Measurements from ENCODE around the gene NOP53. TPM values are rescaled to one million over a fixed set of nuclear protein-coding genes. Genes with fewer than 3 reads are reported as not detected.
"Not testable (repeated sequence)": the region's sequence is repeated elsewhere in the genome, so short reads cannot be mapped to it uniquely, and the experiment has no call there.

NOP53 gene
- total RNA-seq, 1 donor from 2014 or later = 292 TPM

- intact Hi-C loops (cut with micrococcal nuclease) = no loop called here
Observed at GRCh38 chr19:47716270-47716937, 28.9 kb upstream of the NOP53 start.

DNA sequence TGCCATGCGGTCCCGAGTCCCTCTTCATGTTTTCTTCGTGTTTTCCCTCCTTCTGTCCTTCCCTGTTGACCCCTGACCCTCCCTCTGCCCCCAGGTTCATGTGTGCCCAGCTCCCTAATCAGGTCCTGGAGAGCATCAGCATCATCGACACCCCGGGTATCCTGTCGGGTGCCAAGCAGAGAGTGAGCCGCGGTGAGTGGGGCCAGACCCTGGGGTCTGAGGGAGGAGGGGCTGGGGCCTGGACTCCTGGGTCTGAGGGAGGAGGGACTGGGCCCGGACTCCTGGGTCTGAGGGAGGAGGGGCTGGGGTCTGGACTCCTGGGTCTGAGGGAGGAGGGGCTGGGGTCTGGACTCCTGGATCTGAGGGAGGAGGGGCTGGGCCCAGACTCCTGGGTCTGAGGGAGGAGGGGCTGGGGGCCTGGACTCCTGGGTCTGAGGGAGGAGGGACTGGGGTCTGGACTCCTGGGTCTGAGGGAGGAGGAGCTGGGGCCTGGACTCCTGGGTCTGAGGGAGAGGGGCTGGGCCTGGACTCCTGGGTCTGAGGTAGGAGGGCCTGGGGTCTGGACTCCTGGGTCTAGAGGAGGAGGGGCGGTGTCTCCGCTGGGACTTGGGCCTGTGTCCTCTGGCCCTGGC is 26.8 kb upstream of the NOP53 start:
- intact Hi-C loops (cut with micrococcal nuclease) = not testable (repeated sequence)

- intact Hi-C loops (cut with micrococcal nuclease) = no loop called here
Observed at GRCh38 chr19:47719047-47719859, 26.1 kb upstream of the NOP53 start.

DNA sequence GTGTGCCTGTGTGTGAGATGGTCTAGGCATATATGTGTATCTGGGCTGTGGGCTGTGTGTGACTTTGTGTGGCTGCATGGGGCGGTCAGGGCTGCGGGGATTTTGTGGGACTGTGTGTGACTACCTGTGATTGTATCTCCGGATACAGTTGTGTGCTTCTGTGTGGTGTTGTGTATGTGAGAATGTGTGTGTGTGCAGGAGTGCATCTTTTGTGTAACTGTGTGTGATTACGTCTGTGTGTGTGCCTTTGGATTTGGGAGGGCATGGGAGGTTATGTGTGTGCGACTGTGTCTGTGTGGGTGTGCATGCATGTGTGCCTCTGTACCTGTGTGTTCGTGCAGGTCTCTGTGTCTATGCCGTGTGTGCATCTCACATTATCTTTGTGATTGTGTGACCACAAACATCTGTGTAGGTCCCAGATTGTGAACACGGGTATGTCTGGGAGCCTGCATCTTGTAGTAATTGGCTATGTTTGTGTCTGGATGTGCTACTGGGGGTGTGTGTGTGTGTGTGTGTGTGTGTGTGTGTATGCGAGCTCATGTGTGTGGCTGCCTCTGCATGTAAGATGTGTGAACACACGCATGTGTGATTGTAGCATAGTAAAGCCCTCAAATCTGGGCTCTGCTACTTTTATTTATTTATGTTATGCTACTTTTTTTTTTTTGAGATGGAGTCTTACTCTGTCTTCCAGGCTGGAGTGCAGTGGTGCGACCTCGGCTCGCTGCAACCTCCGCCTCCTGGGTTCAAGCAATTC is 24.5 kb upstream of the NOP53 start:
- intact Hi-C loops (cut with micrococcal nuclease) = no loop called here

DNA sequence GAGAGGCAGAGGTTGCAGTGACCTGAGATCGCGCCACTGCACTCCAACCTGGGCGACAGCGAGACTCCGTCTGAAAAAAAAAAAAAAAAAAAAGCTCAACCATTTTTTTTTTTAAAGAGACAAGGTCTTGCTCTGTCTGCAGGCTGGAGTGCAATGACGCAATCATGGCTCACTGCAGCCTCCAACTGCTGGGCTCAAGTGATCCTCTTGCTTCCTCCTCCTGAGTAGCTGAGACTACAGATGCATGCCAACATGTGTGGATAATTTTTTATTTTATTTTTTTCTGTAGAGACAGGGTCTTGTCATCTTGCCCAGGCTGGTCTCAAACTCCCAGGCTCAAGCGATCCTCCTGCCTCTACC is 21.8 kb upstream of the NOP53 start:
- intact Hi-C loops (cut with micrococcal nuclease) = no loop called here

- intact Hi-C loops (cut with micrococcal nuclease) = no loop called here
Observed at GRCh38 chr19:47725759-47726401, 19.5 kb upstream of the NOP53 start.

DNA sequence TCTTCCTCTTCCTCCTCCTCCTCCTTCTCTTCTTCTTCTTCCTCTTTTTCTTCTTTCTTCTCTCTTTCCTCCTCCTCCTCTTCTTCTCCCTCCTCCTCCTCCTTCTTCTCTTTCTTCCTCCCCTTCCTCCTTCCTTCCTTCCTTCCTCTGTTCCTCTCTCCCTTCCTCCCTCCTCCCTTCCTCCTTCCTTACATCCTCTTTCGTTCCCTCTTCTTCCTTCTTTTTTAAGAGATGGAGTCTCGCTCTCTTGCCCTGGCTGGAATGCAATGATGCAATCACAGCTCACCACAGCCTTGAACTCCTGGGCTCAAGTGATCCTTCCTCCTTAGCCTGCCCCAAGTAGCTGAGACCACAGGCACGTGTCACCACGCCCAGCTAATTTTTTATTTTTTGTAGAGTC is 18.9 kb upstream of the NOP53 start:
- intact Hi-C loops (cut with micrococcal nuclease) = no loop called here

DNA sequence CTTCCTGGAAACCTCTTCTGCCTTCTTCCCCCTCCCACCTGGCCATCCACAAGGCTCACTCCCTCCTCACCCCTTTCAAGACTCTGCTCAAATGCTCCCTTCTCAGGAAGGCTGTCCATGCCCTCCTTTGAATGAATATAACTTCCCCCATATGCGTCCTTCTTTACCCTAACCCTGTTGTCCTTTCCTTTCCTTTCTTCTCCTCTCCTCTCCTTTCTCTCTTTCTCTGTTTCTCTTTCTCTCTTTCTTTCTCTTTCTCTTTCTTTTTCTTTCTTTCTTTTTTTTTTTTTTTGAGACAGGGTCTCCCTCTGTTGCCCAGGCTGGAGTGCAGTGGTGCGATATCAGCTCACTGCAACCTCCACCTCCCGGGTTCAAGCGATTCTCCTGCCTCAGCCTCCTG is 17.1 kb upstream of the NOP53 start:
- intact Hi-C loops (cut with micrococcal nuclease) = not testable (repeated sequence)

GRCh38 chr19:47729468-47729798 is 15.9 kb upstream of the NOP53 start:
- intact Hi-C loops (cut with micrococcal nuclease) = no loop called here

GRCh38 chr19:47729799-47730520 is 15.4 kb upstream of the NOP53 start:
- intact Hi-C loops (cut with micrococcal nuclease) = loop anchor here (1.0 kb wide), 1 partner anchor 15 kb away; the partner anchor contains the start of gene NOP53

DNA sequence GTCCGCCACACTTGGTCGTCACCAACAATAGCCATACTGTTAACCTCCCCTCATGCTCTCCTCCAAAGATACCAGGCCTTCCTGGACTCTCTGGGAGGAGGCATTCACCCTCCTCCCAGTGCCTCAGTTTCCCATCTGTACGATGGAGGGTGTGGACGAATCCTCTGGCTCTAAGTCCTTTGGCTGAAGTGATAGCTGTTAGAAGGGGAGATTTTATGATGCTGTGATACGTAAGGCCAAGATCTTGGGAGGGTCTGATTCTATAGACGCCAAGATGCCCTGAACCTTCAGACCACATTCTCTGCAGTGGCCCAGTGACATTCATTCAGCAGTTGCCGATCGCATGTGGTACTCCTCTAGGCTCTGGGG is 14.8 kb upstream of the NOP53 start:
- intact Hi-C loops (cut with micrococcal nuclease) = loop anchor here (1.0 kb wide), 1 partner anchor 15 kb away; the partner anchor contains the start of gene NOP53

DNA sequence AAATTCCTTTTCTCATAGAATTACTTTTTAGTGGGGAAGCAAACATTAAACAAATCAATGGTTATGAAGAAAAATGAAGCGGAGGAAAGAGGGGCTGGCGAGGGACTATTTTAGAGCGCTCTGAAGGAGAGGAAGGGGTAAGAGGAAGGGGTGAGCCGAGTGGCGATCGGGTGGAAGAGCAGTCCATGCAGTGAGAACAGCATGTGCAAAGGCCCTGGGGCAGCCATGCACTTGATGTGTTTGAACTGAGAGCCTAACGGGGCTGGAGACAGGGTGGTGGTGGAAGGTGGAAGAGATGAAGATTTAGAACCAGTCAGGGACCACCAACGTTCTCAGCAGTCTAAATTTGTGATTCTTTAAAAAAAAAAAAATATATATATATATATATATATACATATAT is 14.4 kb upstream of the NOP53 start:
- intact Hi-C loops (cut with micrococcal nuclease) = loop anchor here (1.0 kb wide), 1 partner anchor 14 kb away; the partner anchor contains the start of gene NOP53

- intact Hi-C loops (cut with micrococcal nuclease) = no loop called here
Observed at GRCh38 chr19:47735131-47735530, 10.2 kb upstream of the NOP53 start.

DNA sequence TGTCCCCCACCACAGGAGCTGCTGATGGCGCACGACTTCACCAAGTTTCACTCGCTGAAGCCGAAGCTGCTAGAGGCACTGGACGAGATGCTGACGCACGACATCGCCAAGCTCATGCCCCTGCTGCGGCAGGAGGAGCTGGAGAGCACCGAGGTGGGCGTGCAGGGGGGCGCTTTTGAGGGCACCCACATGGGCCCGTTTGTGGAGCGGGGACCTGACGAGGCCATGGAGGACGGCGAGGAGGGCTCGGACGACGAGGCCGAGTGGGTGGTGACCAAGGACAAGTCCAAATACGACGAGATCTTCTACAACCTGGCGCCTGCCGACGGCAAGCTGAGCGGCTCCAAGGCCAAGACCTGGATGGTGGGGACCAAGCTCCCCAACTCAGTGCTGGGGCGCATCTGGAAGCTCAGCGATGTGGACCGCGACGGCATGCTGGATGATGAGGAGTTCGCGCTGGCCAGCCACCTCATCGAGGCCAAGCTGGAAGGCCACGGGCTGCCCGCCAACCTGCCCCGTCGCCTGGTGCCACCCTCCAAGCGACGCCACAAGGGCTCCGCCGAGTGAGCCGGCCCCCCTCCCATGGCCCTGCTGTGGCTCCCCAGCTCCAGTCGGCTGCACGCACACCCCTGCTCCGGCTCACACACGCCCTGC is 4.4 kb upstream of the NOP53 start:
- intact Hi-C loops (cut with micrococcal nuclease) = no loop called here

GRCh38 chr19:47741544-47742140 is 3.7 kb upstream of the NOP53 start:
- intact Hi-C loops (cut with micrococcal nuclease) = loop anchor here (2.0 kb wide), 1 partner anchor 313 kb away; no protein-coding TSS in a partner anchor

DNA sequence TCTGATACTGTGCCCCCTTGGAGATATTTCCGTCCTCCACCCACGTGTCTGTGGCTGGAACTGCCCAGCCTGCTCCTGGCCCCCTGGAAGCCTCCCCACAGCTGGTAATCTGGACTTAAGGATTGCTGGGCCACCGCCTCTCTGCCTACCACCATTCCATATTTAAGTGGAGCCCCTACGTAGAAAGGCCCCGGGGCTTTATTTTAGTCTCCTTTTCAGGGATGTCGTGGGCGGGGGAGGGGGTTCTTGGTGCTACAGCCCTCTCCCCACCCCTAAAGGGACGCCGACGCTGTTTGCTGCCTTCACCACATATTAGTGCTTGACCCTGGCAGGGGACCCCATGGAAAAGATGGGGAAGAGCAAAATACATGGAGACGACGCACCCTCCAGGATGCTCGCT is 2.7 kb upstream of the NOP53 start:
- intact Hi-C loops (cut with micrococcal nuclease) = loop anchor here (1.0 to 2.0 kb wide), 4 partner anchors 29 to 314 kb away; partner anchors contain the start of gene EHD2

- intact Hi-C loops (cut with micrococcal nuclease) = not testable (repeated sequence)
Observed at GRCh38 chr19:47746129-47746528, 783 bp downstream of the NOP53 start.

DNA sequence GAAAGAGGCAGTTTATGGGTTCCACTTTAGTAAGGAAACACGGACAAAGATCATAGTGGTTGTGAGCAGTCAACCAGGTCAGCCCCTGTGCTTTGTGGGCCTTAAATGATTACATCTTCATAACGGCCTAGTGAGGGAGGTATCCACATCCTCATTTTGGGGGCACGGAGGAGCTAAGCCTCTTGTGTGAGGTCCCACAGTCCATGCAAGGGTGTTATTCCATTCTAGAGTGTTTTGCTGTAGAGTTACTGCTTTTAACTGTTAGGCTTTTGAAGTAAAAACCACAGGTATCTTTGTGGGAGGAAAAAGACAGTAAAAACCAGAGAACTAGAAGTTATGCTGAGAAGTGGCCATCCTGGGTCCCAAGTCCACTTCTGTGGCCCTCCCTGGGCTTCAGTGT is 4.0 kb downstream of the NOP53 start:
- intact Hi-C loops (cut with micrococcal nuclease) = no loop called here

GRCh38 chr19:47750752-47751151 is 5.4 kb downstream of the NOP53 start:
- intact Hi-C loops (cut with micrococcal nuclease) = no loop called here
